Mononuclear cell (primary cell): ENCODE data around the gene PRMT7. TPM values are rescaled to one million over a fixed set of nuclear protein-coding genes. Genes with fewer than 3 reads are reported as not detected.

ENCODE experiments used
- H3K27me3 ChIP-seq: 2 replicates; pipeline ENCODE4 v1.6.0; 2011; ENCODE audit warnings: low read length, control low read depth; ENCODE audit not compliant: insufficient read depth
- H3K4me1 ChIP-seq: 2 replicates; pipeline ENCODE4 v1.5.1; 2011; ENCODE audit warnings: mild to moderate bottlenecking, low read length, control low read depth; ENCODE audit not compliant: insufficient read depth
- H3K4me3 ChIP-seq: 2 replicates; pipeline ENCODE4 v1.5.1; 2011; ENCODE audit warnings: mild to moderate bottlenecking, low read length, moderate library complexity
- H3K9me3 ChIP-seq: 2 replicates; pipeline ENCODE4 v1.5.1; 2011; ENCODE audit warnings: low read depth, mild to moderate bottlenecking, control low read depth, low read length
- total RNA-seq: library from RNA; depleted of rRNA; stranded (reverse); fragments of >200 nt; gene quantifications from one replicate; pipeline ENCODE4 v1.2.3, GENCODE V29; 2012

PRMT7 gene
- total RNA-seq, 1 donor: 33.1 TPM

DNA sequence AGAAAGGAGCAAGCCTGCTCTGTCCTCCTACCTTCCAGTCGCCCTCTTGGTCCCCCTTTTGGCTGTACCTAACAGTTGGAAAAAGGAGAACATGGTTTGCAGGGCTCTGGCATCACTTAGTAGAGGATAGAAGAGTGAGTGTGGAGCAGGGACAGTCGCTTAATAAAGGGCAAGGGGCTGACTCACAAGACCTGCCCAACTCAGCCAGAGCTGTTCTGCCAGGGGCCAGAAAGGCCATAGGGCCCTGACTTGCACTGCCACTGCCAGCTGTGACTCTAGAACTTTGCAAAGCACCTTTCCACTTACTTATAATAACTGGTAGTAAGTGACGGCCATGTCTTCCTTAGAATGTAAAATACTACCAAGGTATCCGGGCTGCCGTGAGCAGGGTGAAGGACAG, 13.5 kb downstream of the PRMT7 start:
- Histone ChIP-seq H3K4me1 (peaks cover 3% of the 10 kb centered on the region), H3K9me3 (no peaks in the 10 kb centered on the region), H3K4me3 (no peak overlapping the region)

DNA sequence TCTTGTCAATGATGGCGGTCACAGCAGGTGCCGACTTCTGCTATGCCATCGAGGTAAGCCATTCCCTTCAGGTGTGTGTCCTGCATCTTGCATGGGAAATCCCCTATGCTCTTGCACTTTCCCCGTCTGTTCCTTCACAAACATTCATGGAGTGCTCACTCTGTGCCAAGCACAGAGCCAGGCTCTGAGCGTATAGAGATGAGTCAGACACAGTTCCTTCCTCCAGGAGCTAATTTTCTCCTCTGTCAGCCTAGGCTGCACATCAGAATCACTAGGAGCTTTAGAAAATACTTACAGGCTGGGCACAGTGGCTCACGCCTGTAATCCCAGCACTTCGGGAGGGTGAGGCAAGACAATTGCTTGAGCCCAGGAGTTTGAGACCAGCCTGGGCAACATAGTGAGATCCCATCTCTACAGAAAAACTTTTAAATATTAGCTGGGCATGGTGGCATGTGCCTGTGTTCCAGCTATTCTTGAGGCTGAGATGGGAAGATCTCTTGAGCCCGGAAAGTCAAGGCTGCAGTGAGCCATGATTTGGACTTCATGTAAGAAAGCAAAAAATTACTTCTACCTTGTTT, 14.1 kb downstream of the PRMT7 start:
- H3K27me3 ChIP-seq: no peaks in the 10 kb centered on the region
- peaks cover 3% of the 10 kb centered on the region for H3K4me1 ChIP-seq
- H3K9me3 ChIP-seq: no peaks in the 10 kb centered on the region
- no peak overlapping the region for H3K4me3 ChIP-seq

More for the DNA sequence above, 13.5 kb downstream of the PRMT7 start:
- H3K27me3 ChIP-seq: no peaks in the 10 kb centered on the region

DNA sequence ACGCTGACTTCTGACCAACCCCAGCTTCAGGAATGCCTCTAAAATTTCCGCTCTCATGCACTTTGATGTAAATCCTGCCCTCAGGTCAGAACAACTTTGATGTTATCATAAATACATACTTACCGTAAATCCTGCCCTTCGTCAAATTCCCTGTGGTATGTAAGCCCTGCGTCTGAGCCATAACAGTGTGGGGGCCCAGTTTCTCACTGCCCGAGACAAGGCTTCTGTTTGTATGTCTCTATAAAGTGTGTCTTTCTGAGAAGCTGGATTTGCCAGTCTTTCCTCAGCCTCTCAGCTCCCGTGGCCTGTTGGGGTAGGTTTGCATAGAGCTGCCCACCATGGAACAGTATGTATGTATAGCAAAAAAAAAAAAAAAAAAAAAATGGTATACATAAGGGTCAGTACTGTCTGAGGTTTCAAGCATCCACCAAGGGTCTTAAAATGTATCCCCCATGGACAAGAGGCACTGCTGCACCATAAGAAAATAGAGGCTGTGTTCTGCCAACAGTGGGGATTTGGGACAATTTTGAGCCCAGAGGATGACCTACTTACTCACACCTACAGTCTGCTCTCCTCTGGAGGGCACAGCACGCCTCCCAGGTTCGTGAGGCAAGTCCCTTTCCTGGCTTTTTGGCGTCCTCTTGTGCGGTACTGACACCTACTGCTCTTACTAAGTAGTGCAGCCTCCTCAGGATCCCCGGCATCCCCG, 17.5 kb downstream of the PRMT7 start:
- Histone ChIP-seq H3K9me3 (no peaks in the 10 kb centered on the region), H3K27me3 (no peaks in the 10 kb centered on the region), H3K4me1 (peaks cover 23% of the 10 kb centered on the region)

DNA sequence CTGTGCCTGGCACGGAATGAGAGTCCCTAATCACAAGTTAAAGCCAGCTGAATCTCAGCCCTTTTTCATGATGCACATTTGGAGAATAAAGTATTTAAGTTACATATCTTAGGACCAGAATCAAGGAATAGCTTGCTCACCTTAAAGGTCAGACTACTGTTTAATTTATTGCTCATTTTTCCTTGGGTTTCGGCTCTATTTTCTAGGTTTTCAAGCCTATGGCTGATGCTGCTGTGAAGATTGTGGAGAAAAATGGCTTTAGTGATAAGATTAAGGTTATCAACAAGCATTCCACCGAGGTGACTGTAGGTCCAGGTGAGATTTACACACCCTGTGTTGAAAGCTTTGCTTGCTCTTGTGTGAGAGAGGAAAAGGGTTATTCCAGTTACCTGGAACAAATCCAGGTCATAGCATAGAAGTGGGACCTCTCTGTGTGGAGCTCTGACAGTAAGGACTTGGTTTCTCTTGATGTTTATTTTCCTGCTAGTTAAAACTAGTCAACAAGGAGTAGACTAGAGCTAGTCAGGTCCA, 18.1 kb downstream of the PRMT7 start:
- H3K4me1 ChIP-seq: peaks cover 25% of the 10 kb centered on the region
- no peaks in the 10 kb centered on the region for H3K27me3 ChIP-seq
- H3K9me3 ChIP-seq: no peaks in the 10 kb centered on the region
- no peak overlapping the region for H3K4me3 ChIP-seq

More for the DNA sequence above, 17.5 kb downstream of the PRMT7 start:
- H3K4me3 ChIP-seq: no peak overlapping the region

DNA sequence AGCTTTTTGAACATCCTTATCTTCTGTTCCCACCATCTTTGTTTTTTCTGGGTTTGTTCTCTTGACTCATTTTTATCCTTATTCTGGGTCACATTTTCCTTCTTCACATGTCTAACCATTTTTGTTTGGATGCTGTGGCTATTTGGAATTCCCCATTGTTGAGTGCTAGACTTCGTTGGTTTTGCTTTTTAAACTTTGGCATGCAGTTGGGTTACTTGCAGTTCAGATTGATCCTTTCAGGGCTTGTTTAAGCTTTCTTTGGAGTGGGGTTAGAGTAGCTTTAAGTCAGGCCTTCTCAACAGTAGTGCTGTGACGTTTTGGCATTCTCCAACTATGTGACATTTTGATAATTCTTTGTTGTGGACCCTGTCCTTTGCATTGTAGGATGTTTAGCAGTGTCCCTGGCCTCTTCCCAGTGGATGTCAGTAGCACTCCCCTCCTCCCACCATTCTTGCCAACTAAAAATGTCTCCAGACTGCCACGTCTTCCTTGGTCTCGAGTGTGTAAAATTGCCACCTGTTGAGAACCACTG, 21.1 kb downstream of the PRMT7 start:
- Histone ChIP-seq H3K4me1 (peaks cover 25% of the 10 kb centered on the region), H3K9me3 (no peaks in the 10 kb centered on the region), H3K4me3 (no peak overlapping the region)

DNA sequence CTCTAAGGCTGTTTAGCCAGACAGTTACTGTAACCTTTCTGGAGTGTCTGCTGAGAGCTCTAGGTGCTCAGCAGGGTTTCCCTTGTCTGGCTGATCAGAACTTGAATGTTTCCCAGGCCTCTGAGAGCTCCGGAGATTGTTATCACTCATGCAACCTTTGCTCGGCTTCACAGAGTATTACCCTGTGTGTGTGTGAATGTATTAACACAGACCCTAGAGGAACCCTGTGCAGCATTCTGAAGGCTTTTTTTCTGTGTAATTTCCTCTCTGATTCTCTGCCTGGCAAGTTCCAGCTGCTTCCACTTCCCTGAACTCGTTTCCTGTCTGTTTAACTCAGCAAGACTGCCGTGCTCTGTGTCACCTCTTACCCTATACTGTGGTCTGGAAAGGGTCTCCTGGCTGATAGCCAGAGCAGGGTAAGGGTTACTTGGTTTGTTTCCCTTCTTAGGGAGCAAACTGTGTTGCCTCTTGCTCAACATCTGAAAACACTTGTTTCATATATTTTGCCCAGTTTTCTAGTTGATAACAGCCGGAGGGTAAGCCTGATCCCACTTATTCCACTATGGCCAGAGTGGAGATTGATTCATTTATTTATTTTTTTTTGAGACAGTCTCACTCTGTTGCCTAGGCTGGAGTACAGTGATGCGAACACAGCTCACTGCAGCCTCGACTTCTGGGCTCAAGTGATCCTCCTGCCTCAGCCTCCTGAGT, 21.7 kb downstream of the PRMT7 start:
- H3K4me3 ChIP-seq: no peak overlapping the region
- no peaks in the 10 kb centered on the region for H3K9me3 ChIP-seq
- H3K27me3 ChIP-seq: no peaks in the 10 kb centered on the region
- peaks cover 25% of the 10 kb centered on the region for H3K4me1 ChIP-seq

More for the DNA sequence above, 21.1 kb downstream of the PRMT7 start:
- H3K27me3 ChIP-seq: no peaks in the 10 kb centered on the region

DNA sequence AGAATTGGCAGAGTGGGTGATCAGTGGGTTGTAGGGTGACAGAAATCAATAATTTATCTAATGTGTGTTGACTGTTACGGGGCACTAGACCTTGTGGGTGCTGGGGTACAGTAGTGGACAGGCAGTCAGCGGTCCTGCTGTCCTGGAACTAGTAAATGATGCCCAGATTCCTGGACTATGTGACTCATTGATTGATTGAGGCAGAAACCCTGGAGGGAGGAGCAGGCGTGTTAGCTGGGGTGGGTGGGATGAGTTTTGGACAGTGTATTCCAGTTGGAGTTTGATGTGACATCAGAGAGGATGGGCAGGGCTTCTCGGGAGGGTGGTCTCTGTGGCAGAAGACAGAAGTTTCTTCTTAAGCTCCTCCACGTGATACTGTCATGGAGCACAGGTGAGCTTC, 24.4 kb downstream of the PRMT7 start:
- no peaks in the 10 kb centered on the region for H3K9me3 ChIP-seq
- no peaks in the 10 kb centered on the region for H3K27me3 ChIP-seq
- H3K4me1 ChIP-seq: peaks cover 22% of the 10 kb centered on the region
- H3K4me3 ChIP-seq: no peak overlapping the region

DNA sequence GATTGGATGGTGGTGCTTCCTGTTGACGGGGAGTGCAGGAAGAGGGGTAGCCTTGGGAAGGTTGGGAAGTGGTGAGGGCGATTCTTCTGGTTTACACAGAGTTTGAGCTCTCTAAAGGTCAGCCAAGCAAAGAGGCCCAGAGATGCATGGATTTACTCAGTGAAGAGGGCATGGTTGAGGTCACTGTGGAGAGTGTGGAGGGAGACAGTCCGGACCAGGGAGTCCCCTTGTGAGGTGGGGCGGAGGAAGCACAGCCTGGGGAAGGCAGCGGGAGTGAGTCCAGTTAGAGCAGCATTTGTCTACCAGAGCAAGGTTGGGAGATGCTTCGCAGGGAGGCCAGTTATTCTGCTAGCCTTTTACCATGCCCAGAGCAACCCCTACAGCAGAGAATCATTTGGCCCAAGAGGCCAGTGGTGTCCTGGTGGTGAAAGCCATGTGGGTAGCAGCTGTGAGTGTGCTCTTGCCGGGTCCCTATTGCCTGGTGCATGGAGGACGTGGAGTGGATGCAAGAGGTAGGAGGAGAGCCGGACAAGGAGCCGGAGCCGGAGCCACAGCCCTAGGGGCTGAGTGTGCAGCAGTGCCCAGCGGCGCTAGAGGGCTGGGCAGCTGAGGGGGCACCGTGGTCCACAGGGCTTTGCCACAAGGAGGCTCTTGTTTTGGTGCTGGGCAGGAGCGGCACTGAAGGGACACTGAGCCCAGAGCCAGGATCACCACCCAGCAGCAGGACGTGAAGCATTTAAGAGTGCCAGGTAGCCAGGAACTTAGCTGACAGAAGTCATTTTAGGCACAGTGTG, 27.7 kb downstream of the PRMT7 start:
- no peaks in the 10 kb centered on the region for H3K27me3 ChIP-seq
- H3K4me1 ChIP-seq: peaks cover 1% of the 10 kb centered on the region
- H3K9me3 ChIP-seq: no peaks in the 10 kb centered on the region
- H3K4me3 ChIP-seq: no peak overlapping the region

DNA sequence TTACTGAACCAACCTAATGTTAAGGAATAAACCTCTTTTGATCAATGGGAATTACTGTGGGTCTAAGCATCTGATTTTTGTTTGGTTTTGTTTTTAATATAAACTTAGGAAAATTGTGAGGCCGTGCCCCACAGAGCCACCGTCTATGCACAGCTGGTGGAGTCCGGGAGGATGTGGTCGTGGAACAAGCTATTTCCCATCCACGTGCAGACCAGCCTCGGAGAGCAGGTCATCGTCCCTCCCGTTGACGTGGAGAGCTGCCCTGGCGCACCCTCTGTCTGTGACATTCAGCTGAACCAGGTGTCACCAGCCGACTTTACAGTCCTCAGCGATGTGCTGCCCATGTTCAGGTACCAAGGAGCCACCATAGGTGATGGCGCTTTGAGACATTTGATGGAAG, 28.4 kb downstream of the PRMT7 start:
- no peak overlapping the region for H3K4me3 ChIP-seq
- no peaks in the 10 kb centered on the region for H3K9me3 ChIP-seq
- H3K4me1 ChIP-seq: no peaks in the 10 kb centered on the region
- H3K27me3 ChIP-seq: no peaks in the 10 kb centered on the region

DNA sequence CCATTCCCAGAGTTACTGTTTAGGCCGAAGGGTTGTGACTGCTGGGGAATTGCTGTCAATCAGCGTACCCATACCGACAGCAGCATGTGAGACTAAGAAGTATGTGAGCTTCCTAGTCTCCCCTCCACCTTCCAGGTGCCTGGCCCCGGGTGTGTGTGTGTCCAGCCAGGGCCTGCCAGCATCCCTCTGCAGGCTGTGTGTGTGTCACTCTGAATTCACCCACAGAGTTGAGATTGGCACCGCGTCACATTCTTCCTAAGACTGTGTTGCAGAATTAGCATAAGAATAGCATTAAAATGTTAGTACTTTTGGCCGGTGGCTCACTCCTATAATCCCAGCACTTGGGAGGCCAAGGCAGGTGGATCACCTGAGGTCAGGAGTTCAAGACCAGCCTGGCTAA, 31.8 kb downstream of the PRMT7 start:
- H3K27me3 ChIP-seq: no peaks in the 10 kb centered on the region

DNA sequence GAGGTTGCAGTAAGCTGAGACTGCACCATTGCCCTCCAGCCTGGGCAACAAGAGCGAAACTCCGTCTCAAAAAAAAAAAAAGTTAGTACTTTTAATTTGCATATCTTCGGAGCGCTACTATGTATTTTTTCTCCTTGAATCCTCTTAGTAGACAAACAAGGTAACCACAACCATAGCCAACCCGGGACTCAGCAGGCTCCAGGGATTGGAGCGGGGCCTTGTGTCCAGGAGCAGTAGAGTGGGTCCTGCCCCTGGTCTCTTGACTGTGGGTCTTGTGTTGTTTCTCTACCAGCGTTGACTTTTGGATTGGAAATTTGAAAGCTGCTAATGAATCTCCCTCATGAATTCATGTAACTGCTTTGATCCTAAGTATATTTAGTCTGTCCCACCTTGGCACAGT, 32.3 kb downstream of the PRMT7 start:
- no peaks in the 10 kb centered on the region for H3K9me3 ChIP-seq
- H3K27me3 ChIP-seq: no peaks in the 10 kb centered on the region
- no peaks in the 10 kb centered on the region for H3K4me1 ChIP-seq
- H3K4me3 ChIP-seq: no peak overlapping the region

More for the DNA sequence above, 31.8 kb downstream of the PRMT7 start:
- H3K4me3 ChIP-seq: no peak overlapping the region
- H3K9me3 ChIP-seq: no peaks in the 10 kb centered on the region
- H3K4me1 ChIP-seq: no peaks in the 10 kb centered on the region

DNA sequence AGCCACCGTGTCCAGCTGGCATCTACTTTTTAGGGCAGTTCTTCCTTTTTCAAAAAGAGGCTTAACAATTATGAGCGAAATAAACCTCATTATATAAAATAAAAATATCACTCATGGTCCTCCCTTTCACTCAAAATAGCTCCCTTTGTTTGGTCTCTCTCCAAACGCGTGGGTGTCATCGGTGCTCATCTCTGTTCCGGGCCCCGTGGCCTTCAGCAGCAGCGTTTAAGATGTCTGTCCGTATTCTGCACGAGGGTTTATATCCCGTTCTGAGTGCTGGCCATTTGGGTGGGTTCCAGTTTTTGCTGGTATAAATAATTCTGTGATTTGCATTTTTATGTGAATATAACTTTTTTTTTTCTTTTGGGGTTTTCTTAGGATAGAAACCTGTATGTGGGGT, 33.4 kb downstream of the PRMT7 start:
- Histone ChIP-seq H3K4me1 (no peaks in the 10 kb centered on the region), H3K27me3 (no peaks in the 10 kb centered on the region), H3K9me3 (no peaks in the 10 kb centered on the region), H3K4me3 (no peak overlapping the region)

DNA sequence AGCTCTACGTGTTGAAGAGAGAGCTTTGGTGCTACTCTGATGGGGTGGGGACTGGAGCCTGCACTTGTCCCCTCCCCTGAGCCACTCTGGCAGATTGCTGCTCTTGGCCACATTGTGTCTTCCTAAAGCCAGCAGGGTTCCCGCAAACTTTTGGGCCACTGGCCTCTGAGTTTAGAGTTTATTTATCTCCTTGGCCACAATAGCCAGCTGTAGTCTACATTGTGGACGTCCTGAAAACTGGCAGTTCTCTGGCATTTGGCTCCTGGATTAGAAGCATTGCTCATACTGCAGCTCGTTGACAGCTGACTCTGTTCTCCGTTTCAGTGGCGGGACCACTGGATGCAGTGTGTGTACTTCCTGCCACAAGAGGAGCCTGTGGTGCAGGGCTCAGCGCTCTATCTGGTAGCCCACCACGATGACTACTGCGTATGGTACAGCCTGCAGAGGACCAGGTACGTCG, 34.6 kb downstream of the PRMT7 start:
- Histone ChIP-seq H3K4me1 (no peaks in the 10 kb centered on the region), H3K9me3 (no peaks in the 10 kb centered on the region), H3K4me3 (no peak overlapping the region), H3K27me3 (no peaks in the 10 kb centered on the region)

DNA sequence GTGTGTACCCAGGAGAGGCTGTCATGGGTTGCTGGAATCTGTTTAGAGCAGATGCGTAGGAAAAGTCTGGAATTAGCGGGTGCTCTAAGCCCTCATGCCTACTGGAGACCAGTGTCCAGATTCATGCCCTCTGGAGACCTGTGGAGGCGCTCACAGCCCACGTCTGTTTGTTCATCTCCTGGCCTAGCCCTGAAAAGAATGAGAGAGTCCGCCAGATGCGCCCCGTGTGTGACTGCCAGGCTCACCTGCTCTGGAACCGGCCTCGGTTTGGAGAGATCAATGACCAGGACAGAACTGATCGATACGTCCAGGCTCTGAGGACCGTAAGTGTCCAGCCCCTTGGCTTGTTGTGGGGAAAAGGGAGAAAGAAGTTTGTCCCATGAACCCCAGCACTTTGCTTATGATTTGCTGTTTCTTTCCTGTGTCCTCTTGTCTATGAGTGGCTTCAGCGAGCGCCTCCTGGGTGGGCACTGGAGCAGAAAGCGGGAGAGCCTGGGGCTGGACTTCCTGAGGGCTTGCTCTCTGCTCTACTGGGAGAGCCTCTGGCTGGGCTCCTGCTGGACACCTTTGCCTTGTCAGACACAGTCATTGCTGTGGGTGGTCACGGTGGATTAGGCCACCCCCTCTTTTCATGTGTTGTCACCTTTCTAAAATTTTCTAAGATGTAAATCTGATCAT, 35.3 kb downstream of the PRMT7 start:
- Histone ChIP-seq H3K9me3 (no peaks in the 10 kb centered on the region), H3K27me3 (no peaks in the 10 kb centered on the region), H3K4me3 (no peak overlapping the region), H3K4me1 (no peaks in the 10 kb centered on the region)
